Measurements from ENCODE around the gene ANKRD10. TPM values are rescaled to one million over a fixed set of nuclear protein-coding genes. Genes with fewer than 3 reads are reported as not detected.

Gene ANKRD10
- total RNA-seq, 1 experiment from 2014 or later = 219 TPM

- DNase-seq (ENCODE audit: low spot score) (no peak), ATAC-seq (peak; percentile 38; the same call in 1 of the 2 replicates)
- CTCF ChIA-PET = interaction anchor here (1.6 kb wide), 1 partner anchor 145 kb away, joined by 6 read pairs; no protein-coding TSS in a partner anchor
- Mint-ChIP-seq H3K4me3 (no peak overlapping the region), H3K9me3 (no peaks in the 10 kb centered on the region), H3K27me3 (ENCODE audit: low read depth) (peaks cover 8% of the 10 kb centered on the region; the same call in 1 of the 2 replicates), H3K4me1 (peaks cover 28% of the 10 kb centered on the region), H3K27ac (no peak overlapping the region), H3K36me3 (no peaks in the 10 kb centered on the region)
- POLR2A ChIA-PET = no interaction called here
- no peak for TF ChIP-seq ZNF317 (CRISPR knock-in tag; IDR thresholded peaks at IDR 0.05; ENCODE audit: borderline replicate concordance, low read depth)
- TF ChIP-seq SOX15 (CRISPR knock-in tag; IDR thresholded peaks at IDR 0.05) = no peak
- no peak for TF ChIP-seq ZNF532 (CRISPR knock-in tag; IDR thresholded peaks at IDR 0.05; ENCODE audit: borderline replicate concordance)
- TF ChIP-seq AR (CRISPR knock-in tag; IDR thresholded peaks at IDR 0.05) = no peak
- TF ChIP-seq ETV6 (CRISPR knock-in tag; IDR thresholded peaks at IDR 0.05) = no peak
- TF ChIP-seq NFATC4 (CRISPR knock-in tag; IDR thresholded peaks at IDR 0.05) = no peak
- no peak for TF ChIP-seq ZBTB21 (CRISPR knock-in tag; IDR thresholded peaks at IDR 0.05; ENCODE audit: borderline replicate concordance)
- no peak for TF ChIP-seq EMX1 (CRISPR knock-in tag; IDR thresholded peaks at IDR 0.05)
- no peak for TF ChIP-seq TEAD1 (CRISPR knock-in tag; IDR thresholded peaks at IDR 0.05)
- no peak for TF ChIP-seq PREB (CRISPR knock-in tag; IDR thresholded peaks at IDR 0.05; ENCODE audit: borderline replicate concordance)
- no peak for TF ChIP-seq ZNF263 (CRISPR knock-in tag; IDR thresholded peaks at IDR 0.05; ENCODE audit: low read depth)
Observed at GRCh38 chr13:110922506-110922905, 7.6 kb upstream of the ANKRD10 start.

GRCh38 chr13:110921695-110922094 is 6.8 kb upstream of the ANKRD10 start:
- POLR2A ChIA-PET = no interaction called here
- CTCF ChIA-PET = interaction anchor here (0.7 to 1.6 kb wide), 3 partner anchors 146 to 329 kb away, joined by 3 to 6 read pairs (median 3); no protein-coding TSS in a partner anchor
- TF ChIP-seq ZNF138 (CRISPR knock-in tag; conservative IDR thresholded peaks at IDR 0.05) (no peak), RORB (CRISPR knock-in tag; IDR thresholded peaks at IDR 0.05) (no peak), ZNF317 (CRISPR knock-in tag; IDR thresholded peaks at IDR 0.05; ENCODE audit: borderline replicate concordance, low read depth) (no peak), E2F4 (CRISPR knock-in tag; IDR thresholded peaks at IDR 0.05; ENCODE audit: borderline replicate concordance, low read depth) (no peak), USF2 (CRISPR knock-in tag; IDR thresholded peaks at IDR 0.05) (no peak), MYBL2 (CRISPR knock-in tag; IDR thresholded peaks at IDR 0.05) (no peak), ATF1 (CRISPR knock-in tag; IDR thresholded peaks at IDR 0.05) (no peak), IRF2 (CRISPR knock-in tag; IDR thresholded peaks at IDR 0.05; ENCODE audit: borderline replicate concordance, low read depth) (no peak), TEAD1 (CRISPR knock-in tag; IDR thresholded peaks at IDR 0.05) (no peak), JAZF1 (CRISPR knock-in tag; IDR thresholded peaks at IDR 0.05) (no peak), NFYB (CRISPR knock-in tag; conservative IDR thresholded peaks at IDR 0.05; ENCODE audit: low read depth) (no peak), ZNF416 (CRISPR knock-in tag; IDR thresholded peaks at IDR 0.05) (no peak), MAX (CRISPR knock-in tag; IDR thresholded peaks at IDR 0.05) (no peak)

More at GRCh38 chr13:110921695-110922094, 6.8 kb upstream of the ANKRD10 start:
- H3K36me3 Mint-ChIP-seq = no peaks in the 10 kb centered on the region
- H3K27ac Mint-ChIP-seq = 0 out of 2 replicates have a peak overlapping the region, but pooled peaks have one; percentile 46
- 0 out of 2 replicates have a peak, but pooled peaks cover 2% of the 10 kb centered on the region for H3K27me3 Mint-ChIP-seq (ENCODE audit: low read depth)
- no peak for DNase-seq (ENCODE audit: low spot score)
- ATAC-seq = no peak; the same call in 1 of the 2 replicates
- H3K9me3 Mint-ChIP-seq = no peaks in the 10 kb centered on the region
- H3K4me3 Mint-ChIP-seq = no peak overlapping the region
- peaks cover 29% of the 10 kb centered on the region for H3K4me1 Mint-ChIP-seq
